Cerebellar nuclear complex (tissue), 1 donor: ENCODE data around the gene IFNA13.
"Not testable (repeated sequence)": the region's sequence is repeated elsewhere in the genome, so short reads cannot be mapped to it uniquely, and the experiment has no call there.

ENCODE experiments used
- DNase-seq, 2 experiments: peaks; one replicate each; lab custom pipeline; 2025; lab: John Stamatoyannopoulos, UW

Gene IFNA13

GRCh38 chr9:21367957-21368356, at the start of gene IFNA13:
Gene IFNA13, minus strand, starts transcription at chr9:21368057. Its CDS starts 47 bp downstream, at chr9:21368010.
- DNase-seq = no peak

DNA sequence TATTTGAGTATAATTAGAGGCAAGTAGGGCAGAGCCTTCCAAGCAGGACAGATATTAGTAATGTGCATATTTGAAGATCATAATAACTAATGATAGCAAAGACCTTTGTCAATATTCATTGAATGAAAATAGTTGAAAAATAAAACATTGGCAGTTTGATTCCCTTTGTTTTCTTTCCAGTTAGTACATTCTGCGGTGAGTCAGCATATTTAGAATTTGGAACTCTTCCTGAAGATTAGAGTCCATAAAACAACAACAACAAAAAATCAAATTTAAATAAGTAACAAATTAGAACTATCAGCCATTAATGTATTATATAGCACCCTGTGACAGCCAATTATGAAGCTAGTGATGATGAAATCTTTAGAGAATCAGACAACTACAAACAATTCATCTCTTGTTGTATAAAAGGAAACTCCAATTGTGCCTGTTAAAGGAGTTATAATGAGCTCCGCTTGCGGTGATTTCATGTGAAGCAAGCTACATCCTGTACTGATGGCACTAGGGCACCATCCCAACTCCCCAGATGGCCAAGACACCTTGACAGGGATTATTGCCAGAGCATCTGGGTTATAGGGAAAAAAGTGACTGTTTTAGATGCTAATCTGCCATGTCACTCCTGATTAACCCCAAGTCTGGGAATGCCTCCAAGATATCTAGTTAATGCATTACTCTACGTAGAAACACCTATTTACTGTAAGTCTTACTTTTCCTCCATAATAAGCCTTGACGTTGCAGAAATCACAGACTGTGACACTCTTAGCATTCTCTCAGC, 47.8 kb upstream of the IFNA13 start:
- DNase-seq = peak; percentile 57 to 74

GRCh38 chr9:21414220-21414940, 46.5 kb upstream of the IFNA13 start:
- DNase-seq = no peak

DNA sequence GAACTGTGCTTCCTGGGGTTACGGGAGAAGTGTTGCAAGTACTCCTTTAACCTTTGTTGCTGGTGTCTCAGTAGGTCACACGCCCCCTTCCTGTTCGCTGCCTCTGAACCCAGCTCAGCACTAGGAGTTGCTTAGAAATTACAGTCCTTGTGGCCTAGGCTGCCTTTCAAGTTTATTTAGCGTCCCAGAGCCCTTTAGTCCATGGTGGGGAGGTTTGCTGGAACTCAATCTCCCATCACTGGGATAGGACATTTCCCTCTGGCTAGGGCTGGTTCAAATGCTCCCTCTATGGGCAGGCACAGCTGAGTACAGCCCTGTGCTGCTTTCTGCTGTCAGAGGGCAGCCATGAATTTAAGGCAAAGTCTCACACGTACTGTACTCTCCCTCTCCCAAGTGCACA, 45.8 kb upstream of the IFNA13 start:
- DNase-seq = no peak

GRCh38 chr9:21413151-21413550, 45.3 kb upstream of the IFNA13 start:
- DNase-seq = no peak

DNA sequence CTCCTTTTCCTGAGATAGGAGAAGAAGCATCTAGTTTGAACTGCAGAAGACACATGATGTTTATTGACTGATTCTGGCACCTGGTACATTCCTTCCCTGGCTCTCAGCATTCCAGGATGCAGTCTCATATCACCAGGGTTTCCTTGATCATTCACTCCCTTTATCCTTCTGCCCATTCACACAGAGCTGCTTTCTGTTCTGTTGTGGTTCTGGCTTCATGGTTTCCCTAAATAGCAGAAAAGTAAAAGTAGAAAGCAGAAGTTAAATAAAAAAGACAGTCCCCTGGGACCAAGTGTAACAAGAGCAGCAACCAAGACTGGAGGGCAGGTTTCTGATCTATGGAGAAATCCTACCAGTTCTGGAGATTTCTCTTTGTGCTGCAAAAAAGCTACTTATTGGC, 44.2 kb upstream of the IFNA13 start:
- no peak for DNase-seq

- DNase-seq = no peak
Observed at GRCh38 chr9:21408817-21409216, 41.0 kb upstream of the IFNA13 start, which contains the start of gene IFNA8. Gene IFNA8, plus strand, starts transcription at chr9:21409117. Its CDS starts 60 bp downstream, at chr9:21409177.

DNA sequence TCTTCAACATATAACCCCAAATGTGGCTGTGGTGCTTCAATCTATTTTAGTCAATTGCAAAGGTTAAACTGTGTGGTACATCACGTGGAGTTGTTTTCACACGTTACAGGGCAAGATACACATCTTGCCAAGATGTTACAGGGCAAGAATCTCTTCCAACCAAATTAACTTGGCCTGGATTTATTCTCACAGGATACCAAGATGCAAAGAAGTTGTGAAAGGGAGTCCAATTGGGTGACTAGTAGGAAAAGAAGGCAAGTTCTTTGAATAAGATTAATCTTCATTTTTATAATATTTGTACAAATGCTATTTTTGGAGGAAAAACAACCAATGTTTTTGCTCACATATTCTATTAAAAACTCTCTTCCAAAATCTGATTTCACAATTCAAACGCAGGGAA, 36.3 kb upstream of the IFNA13 start:
- no peak for DNase-seq

- DNase-seq = peak in 1 of 2 experiments; percentile 5
Observed at GRCh38 chr9:21402386-21403251, 34.8 kb upstream of the IFNA13 start.

GRCh38 chr9:21399956-21400355, 32.1 kb upstream of the IFNA13 start:
- no peak for DNase-seq

DNA sequence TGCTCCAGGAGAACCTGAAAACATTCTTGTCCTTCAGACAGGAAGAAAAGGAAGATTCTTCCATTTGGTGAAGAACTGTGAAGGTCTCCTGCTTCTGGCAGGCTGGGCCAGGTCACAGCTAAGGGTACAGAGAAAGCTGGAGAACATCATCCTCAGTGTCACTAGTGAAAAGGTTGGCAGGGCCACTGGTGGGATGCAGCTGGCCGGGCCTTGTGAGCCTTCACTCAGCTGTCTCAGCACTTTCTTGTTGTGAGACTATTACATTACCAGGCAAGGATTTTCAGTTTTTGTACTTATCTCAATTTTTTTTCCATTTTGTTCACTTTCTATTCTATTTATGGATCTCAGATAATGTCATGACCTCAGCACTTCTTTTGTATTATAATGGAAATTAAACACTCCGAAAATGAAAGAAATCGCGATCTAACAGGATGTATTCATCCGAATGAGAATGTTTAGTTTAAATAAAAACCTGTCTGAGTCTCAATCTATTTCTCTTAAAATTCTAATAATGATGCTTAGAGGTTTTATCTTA, 31.2 kb upstream of the IFNA13 start:
- DNase-seq = no peak

GRCh38 chr9:21395778-21396717, 28.2 kb upstream of the IFNA13 start:
- peak in 1 of 2 experiments; percentile 6 for DNase-seq

GRCh38 chr9:21392270-21392669, 24.4 kb upstream of the IFNA13 start:
- no peak for DNase-seq

DNA sequence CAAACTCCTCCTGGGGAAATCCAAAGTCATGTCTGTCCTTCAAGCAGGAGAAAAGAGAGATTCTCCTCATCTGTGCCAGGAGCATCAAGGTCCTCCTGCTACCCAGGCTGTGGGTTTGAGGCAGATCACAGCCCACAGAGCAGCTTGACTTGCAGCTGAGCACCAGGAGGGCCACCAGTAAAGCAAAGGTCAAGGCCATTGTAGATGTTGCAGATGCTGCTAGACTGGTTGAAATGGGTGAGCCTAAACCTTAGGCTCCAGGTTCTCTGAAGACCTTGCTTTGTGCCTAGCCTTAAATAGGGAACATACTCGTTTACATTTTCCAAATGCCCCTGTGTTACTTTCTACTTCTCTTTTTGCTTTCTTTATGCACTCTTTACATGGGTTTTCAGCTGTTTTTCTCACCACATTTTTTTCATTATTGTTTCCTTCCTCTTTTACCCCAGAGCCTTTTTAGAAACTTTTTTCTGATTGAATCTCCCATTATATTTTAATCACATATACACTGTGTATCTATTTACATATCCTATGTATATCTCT, 17.3 kb upstream of the IFNA13 start, which contains the start of gene IFNA2:
IFNA2 (minus strand) TSS at position 268 of the 540 bp plus-strand sequence; CDS start at position 199, 69 bp downstream.
- DNase-seq = no peak

DNA sequence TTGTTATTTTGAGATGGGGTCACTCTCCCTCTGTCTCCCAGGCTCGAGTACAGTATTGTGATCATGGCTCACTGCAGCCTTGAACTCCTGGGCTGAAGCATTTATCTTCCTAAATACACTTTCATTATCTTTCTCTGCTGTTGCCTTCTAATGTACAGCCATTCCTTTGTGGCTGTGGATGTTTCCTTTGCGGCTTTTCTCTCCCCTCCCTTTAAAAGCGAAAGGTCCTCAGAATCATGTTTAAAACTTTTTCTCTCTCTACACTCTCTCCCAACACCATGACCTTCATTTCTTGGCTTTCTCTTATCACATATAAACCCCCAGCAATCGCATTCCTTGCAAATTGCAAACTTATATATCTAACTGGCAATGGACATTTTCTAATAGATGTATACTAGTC, 15.8 kb upstream of the IFNA13 start:
- DNase-seq = no peak

DNA sequence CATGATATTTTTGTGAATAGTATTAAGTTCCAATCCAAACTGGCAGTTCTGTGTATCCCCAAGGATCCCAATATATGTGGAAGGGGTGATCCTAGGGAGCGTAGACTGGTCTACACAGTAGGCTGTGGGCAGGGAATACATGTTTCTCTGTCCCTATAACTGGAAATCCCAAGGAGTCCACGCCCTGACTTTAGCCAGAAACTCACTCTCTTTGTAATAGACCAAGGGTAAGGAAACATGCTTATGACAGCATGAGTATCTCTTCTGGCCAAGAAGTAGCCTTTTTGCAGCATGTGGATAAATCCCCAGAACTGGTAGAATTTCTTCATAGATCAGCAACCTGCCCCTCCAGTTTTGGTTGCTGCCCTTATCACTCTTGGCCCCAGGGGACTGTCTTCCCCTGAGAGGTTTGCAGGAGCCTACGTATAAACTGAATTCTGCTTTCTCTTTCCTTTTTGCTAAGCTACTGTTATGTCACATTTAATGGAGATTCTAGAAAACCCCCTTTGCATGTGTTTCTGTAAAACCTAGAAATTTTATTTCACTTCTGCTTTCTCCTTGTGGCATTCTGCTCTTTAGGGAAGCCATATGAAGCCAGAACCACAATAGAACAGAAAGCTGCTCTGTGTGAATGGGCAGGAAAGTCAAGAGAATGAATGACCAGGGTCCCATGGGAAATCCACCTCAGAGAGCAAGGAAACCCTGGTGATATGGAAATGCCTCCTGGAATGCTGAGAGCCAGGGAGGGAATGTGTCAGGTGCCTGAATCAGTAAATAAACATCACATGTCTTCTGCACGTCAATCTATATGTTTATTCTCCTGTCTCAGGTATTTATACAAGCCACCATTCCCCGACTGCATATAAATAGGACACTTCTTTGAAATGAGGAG, 13.8 kb upstream of the IFNA13 start:
- DNase-seq = no peak

- not testable (repeated sequence) for DNase-seq
Observed at GRCh38 chr9:21371467-21371866, 3.6 kb upstream of the IFNA13 start.

GRCh38 chr9:21367169-21367568, 688 bp downstream of the IFNA13 start:
- DNase-seq = not testable (repeated sequence)

DNA sequence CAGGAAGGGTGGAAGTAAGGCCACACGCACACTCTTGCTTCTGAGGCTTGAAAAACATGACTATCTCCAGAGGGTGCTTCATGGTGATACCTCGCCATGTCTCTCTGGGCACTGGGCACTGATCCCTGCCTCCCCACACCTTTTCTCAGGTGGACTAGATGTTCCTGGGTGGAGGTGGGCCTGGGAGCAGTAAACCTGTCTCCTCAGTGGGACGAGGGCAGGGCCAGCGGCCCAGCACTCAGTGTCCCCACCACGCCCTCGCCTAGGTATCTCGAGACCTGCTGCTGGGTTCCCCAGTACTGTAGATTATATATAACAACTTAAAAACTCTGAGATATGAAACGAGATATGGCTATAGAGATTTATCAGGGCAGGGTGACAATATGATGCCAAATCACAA, 5.6 kb downstream of the IFNA13 start:
- no peak for DNase-seq
